HG03066 (cell line): Measurements from ENCODE around the gene SUSD4.

ENCODE experiments used
- ATAC-seq: cut with Tn5 transposase; IDR thresholded peaks from one replicate; pipeline ENCODE4 v1.9.1; 2021; ENCODE audit warnings: low read depth; ENCODE audit not compliant: unreplicated experiment

SUSD4 gene

DNA sequence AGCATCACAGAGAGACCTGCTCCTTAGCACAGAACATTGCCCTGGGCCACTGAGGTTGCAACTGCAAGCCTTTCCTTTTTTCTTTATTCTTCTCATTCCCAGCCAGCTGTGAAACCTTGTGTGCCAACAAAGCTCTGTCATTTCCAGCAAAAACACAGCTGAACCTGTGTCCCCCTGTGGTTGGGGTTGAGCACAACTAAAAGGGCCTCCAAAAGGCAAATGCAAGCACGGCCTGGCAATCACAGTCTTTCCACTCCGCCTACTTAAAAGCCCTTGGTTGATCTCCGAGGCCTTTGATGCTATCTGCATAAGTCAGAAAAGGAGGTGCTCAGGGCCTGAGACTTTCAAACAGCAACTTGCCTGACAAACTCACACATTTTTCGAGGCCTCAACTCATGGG is 32.7 kb downstream of the SUSD4 start:
- no peak for ATAC-seq

- ATAC-seq: no peak
Measured at GRCh38 chr1:223330466-223330865, 33.5 kb downstream of the SUSD4 start.

GRCh38 chr1:223329664-223330415 is 34.1 kb downstream of the SUSD4 start:
- no peak for ATAC-seq

DNA sequence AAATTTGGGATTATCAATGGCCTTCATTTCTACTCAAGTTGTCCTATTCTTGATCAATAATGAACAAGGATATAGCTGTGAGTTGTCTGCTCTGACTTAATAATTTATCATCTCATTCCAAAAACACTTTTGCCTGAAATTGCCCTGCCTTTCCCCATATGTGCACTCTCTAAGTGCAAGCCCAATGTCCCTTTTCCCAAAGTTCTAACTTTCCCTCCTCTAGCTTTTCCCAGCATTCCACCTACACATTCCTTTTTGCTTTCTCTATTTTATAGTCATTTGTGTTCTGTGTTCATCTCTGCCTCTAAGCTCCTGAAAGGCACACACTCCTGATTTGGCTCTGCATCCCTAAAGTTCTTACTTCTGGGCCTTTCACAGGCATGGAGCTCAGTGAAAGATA is 34.7 kb downstream of the SUSD4 start:
- ATAC-seq: no peak

DNA sequence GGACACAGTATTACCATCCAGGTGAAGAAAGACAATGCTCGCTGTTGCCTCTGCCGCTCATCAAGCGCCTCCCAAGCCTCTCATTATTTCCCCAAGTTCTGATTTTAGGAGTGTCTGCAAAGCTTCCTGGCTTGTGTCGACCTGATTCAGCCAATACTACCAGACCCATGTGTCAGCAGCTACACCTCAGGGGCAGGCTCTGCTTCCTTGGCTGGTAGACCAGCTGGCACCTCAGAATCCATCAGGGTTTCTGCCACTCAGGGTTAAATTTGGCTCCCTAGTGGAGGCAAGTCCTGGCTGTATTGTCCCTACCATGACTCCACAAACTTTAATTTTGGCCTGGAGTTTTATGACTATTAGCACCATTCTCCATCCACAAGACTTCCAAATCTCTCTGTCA is 35.4 kb downstream of the SUSD4 start:
- no peak for ATAC-seq

GRCh38 chr1:223326776-223327175 is 37.2 kb downstream of the SUSD4 start:
- no peak for ATAC-seq

GRCh38 chr1:223323491-223324484 is 40.2 kb downstream of the SUSD4 start:
- ATAC-seq: no peak

- ATAC-seq: no peak
Measured at GRCh38 chr1:223322868-223323267, 41.1 kb downstream of the SUSD4 start.

GRCh38 chr1:223320959-223321358 is 43.0 kb downstream of the SUSD4 start:
- ATAC-seq: no peak

DNA sequence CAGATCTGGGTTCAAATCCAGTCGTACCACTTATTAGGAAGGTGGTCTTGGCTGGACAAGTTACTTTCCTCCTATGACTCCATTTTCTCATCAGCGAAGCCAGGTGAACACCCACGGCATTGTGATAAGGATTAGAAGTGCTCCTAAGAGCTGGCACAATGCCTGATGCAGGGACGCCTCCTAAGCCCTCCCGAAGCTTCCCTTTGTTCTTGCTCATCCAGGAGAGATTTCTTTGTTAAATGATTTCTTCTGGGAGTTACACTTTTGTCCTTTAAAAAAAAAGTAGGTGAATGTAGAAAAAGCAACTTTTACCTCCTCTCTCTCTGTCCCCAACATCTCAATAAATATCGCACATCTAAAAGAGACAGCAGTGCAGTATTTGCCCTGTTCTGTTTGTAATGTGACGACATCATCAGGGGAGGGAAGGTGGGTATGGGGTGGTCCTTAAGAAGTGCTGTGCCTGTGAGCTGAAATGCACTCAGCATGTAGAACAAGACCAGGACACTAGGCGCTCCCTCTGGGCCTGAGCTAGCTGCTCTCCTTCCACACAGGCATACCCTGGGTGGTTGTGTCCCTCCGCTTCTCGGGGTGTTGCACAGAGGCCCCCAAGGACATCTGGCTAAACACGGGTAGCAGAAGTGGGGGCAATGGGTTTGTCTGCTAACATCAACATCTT is 43.9 kb downstream of the SUSD4 start:
- no peak for ATAC-seq

GRCh38 chr1:223319398-223319797 is 44.6 kb downstream of the SUSD4 start:
- no peak for ATAC-seq

DNA sequence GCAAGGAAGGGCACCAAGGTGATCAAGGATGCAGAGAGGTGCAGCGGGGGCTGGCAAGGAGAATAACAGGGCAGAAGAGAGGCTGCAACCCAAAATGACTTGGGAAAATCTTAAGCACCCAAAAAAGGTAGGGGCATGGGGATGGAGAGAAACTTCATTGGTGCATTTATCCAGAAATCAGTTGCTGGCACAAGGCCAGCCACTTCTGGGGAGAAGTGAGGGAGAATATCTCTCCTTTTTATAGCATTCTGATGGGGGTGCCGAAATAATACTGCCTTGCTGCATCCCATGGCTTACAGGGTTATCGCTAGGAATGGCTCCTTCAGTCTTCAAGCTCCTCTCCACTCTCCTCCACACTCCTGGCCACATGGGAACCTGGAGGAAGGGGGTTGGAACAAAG is 47.9 kb downstream of the SUSD4 start:
- ATAC-seq: no peak

DNA sequence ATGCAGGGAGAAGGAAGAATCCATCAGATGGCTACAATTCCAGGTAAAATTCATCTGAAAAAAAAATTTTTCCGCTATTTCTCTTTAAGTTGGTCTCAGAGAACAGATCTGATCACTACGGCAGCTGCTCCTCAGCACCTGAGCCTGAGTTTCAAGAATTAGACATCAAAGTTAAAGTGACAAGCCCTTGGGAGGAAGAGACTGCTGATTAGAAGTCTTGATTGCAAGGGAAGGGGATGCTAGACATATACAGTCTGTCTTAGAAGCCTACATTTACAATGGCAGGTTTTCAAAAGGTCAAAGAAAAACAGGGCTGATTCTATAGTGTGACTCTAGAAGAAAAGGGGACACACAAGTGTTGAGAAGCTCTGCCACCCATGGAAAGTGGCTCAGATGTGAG is 48.3 kb downstream of the SUSD4 start:
- no peak for ATAC-seq

- ATAC-seq: no peak
Measured at GRCh38 chr1:223313415-223313754, 50.6 kb downstream of the SUSD4 start.

DNA sequence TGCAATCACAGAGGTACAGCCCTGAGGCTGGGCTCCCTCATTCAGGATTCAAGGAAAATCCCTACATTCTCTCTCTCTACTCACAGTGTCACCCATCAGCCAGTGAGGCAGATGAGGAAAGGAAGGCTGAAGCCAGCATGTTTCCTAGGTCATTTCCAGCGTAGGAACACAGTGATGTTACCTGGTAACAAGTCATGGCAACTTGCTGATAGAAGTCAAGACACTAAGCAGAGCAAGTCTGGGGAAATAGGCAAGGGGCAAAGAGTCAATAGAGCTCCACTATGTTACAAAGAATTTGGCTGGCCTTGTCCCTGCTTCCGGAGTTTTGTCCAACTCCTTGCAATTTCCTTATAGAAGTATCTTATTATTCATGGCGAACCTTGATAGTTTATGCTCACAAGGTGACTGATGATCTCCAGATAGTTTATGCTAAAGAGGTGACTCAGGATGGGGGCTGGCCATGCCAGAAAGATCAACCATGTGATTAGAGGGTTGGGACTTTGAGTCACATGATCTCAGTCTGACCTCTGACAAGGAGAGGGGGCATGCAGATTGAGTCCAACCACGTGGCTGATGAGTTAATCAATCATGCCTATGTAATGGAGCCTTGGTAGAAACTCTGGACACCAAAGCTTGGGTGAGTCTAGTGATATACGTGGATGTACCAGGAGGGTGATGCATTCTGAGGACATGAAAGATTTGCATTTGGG is 51.1 kb downstream of the SUSD4 start:
- no peak for ATAC-seq

DNA sequence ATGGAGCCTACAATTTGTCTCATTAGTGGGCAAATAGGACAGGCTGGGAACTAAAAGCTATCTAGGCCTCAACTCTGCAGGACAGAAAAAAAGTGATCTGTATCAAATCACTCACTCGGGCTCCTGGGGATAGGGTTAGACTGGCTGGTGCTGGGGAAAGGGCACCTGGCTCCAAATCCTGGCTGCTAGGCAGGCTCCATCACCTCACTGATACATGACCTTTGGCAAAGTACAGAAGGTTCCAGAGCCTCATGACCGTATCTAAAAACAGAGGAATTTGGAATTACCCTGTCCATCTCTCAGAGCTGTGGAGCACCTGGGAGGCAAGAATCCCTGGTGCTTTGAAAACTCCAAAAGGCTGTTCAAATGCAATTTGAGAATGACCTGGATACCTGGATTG is 51.7 kb downstream of the SUSD4 start:
- no peak for ATAC-seq

DNA sequence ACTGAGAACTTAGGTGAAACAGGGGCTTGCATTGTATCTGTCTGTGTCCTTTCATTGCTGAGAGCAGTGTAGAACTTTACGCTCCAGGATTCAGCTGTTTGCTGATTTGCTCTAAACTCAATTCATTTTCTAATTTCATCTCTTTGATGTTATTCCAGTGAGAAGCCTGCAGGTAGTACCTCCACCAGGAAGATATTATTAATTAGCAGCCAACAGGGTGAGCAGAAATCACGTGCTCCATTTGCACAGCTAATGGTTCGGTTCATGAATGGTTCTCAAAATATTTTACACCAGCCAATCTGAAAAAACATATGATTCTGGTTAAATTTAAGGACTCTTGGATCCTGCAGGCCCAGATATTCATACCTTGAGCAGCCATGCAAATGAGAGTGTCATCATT is 52.1 kb downstream of the SUSD4 start:
- no peak for ATAC-seq

GRCh38 chr1:223308136-223308535 is 55.8 kb downstream of the SUSD4 start:
- ATAC-seq: no peak

- ATAC-seq: no peak
Measured at GRCh38 chr1:223307544-223307943, 56.4 kb downstream of the SUSD4 start.

- ATAC-seq: no peak
Measured at GRCh38 chr1:223304931-223305330, 59.0 kb downstream of the SUSD4 start.

GRCh38 chr1:223301371-223301770 is 62.6 kb downstream of the SUSD4 start:
- ATAC-seq: no peak
